Measurements from ENCODE around the gene SYNJ2. TPM values are rescaled to one million over a fixed set of nuclear protein-coding genes. Genes with fewer than 3 reads are reported as not detected.
A peak's percentile ranks its signal among the peaks of the same experiment; 100 is the strongest.

The SYNJ2 gene
- total RNA-seq, 1 donor from 2014 or later = 4.5 TPM

DNA sequence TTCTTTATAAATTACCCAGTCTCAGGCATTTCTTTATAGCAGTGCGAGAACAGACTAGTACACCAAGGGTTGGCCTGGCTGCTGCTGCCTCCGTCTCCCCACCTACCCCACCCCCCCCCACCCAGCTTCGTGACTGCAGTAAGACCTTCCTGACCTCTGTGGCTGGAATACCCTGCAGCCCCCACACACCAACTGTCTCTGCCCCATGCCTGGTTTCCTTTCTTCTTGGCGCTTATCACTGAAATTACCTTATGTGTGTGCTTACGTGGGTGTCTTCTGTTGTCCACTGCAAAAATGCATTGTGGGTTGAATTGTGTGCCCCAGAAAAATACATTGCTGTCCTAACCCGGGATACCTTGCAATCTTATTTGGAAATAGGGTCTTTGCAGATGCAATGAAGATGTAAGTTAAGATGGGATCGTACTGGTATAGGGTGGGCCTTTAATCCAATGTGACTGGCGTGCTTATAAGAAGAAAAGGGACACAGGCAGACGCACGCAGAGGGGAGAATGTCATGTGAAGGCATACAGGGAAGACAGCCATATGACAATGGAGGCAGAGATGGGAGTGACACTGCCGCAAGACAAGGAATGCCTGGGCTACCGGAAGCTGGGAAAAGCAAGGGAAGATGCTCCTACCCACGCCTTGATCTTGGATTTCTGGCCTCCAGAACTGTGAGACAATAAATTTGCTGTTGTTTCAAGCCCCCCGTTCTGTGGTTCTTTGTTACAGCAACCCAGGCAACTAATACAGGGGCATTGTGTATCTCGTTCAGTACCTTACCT lies 15.4 kb downstream of the SYNJ2 start:
- Histone ChIP-seq H3K36me3 (no peaks in the 10 kb centered on the region), H3K9me3 (no peaks in the 10 kb centered on the region), H3K4me3 (no peak overlapping the region), H3K4me1 (peaks cover 2% of the 10 kb centered on the region), H3K27ac (no peak overlapping the region), H3K27me3 (ENCODE audit: low read depth) (no peaks in the 10 kb centered on the region)
- TF ChIP-seq, protein P1, sequence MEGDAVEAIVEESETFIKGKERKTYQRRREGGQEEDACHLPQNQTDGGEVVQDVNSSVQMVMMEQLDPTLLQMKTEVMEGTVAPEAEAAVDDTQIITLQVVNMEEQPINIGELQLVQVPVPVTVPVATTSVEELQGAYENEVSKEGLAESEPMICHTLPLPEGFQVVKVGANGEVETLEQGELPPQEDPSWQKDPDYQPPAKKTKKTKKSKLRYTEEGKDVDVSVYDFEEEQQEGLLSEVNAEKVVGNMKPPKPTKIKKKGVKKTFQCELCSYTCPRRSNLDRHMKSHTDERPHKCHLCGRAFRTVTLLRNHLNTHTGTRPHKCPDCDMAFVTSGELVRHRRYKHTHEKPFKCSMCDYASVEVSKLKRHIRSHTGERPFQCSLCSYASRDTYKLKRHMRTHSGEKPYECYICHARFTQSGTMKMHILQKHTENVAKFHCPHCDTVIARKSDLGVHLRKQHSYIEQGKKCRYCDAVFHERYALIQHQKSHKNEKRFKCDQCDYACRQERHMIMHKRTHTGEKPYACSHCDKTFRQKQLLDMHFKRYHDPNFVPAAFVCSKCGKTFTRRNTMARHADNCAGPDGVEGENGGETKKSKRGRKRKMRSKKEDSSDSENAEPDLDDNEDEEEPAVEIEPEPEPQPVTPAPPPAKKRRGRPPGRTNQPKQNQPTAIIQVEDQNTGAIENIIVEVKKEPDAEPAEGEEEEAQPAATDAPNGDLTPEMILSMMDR (IDR thresholded peaks at IDR 0.05) = no peak
- DNase-seq (no peak), ATAC-seq (no peak)
- intact Hi-C loops (cut with DNase I) = no loop called here

DNA sequence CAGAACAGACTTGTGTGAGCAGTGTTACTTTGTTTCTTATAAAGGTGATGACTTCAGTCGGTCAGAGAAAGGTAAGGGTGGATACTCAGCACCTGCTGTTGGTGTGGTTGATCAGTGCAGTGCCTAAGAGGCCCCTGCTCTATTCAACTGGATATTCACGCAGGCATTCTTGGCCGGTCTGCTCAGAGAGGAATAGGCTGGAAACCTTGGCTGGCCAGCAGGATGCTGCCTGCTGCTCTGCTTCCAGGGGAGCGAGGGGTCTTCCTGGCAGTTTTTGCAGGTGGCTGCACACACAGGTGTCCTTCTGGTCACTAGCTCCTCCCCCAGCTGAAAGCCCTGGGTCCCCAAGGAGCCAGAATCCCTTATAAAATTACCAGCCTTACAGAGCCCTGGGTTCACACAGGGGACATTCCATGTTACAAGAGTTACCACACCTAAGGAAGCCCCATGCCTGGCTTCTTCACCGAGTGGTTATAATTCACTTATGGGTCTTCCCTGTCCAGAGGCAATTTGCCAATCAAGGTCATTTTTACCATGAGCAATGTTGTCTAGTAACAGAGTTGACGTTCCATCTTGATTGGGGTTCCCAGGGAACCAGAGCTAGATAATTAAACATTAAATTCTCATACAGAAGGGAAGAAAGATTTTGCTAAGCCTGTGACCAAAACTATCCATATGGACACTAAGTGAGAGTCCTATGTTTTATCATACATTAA lies 16.4 kb downstream of the SYNJ2 start:
- Histone ChIP-seq H3K27me3 (ENCODE audit: low read depth) (no peaks in the 10 kb centered on the region), H3K36me3 (no peaks in the 10 kb centered on the region), H3K4me1 (peaks cover 11% of the 10 kb centered on the region), H3K9me3 (no peaks in the 10 kb centered on the region), H3K27ac (no peak overlapping the region), H3K4me3 (no peak overlapping the region)
- ATAC-seq (no peak), DNase-seq (peak; percentile 2)
- TF ChIP-seq, protein P1 (IDR thresholded peaks at IDR 0.05) = no peak
- intact Hi-C loops (cut with DNase I) = no loop called here

DNA sequence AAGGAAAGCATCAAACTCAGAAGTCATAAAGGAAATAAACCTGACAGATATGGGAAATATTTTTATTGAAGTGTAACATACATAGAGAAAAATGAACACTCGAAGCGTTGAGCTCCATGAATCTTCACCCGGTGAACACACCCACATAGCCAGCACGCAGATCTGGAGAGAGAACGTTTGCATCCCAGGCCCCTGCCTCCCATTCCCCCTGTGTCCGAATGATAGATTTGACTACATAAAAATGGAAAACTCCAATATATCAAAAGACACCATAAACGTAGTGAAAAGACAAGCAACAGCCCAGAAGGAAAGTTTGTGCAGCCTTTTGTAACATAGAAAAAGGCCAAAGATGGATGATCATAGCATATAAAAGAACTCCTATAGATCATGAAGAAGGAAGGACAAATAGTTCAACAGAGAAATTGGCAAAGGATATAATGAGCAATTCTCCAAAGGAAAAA lies 17.1 kb downstream of the SYNJ2 start:
- DNase-seq (peak; percentile 5), ATAC-seq (no peak)
- no peaks in the 10 kb centered on the region for H3K9me3 ChIP-seq
- TF ChIP-seq, protein P1 (IDR thresholded peaks at IDR 0.05) = no peak
- no peak overlapping the region for H3K27ac ChIP-seq
- H3K27me3 ChIP-seq (ENCODE audit: low read depth) = no peaks in the 10 kb centered on the region
- intact Hi-C loops (cut with DNase I) = no loop called here
- peaks cover 18% of the 10 kb centered on the region for H3K4me1 ChIP-seq
- no peaks in the 10 kb centered on the region for H3K36me3 ChIP-seq
- no peak overlapping the region for H3K4me3 ChIP-seq

DNA sequence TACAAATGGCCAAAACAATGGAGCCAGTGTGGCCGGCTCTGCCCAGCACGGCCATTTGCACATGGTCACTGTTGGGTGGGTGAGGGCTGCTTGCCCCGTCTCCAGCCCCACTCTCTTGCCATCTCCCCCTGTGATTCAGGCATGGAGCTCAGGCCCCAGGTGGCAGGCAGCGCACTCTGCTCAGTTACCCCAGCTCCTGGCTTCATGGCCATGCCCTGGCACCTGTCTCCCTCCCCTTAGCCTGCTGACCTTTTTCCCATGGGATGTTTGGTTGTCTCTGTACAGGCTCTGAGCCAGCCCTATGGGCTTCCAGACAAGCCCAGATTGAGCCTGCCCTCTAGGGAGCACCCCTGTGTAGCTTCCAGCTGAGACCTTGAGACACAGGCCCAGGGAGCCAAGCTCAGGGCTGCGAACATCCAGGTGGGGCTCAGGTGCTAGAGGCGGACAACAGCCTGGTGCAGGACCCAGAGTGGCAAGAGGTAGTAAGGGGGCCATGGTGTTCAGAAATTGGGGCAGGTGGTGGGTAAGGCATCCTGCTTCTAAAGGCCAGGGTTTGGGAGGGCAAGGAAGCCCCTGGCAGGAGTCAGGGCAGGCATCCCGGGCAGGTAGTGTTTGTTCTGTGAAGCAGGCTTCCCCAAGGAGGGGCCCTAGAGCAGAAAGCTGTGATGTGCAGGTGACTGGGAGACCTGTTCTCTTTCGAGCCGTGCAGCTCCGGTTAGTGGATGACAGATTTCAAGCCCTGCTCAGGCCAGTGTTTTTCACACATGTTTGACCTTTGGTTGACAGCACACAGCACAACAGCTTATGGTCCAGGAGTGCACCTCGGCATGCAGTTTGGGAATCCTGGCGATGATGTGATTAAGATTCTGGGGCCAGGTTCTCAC lies 17.7 kb downstream of the SYNJ2 start:
- DNase-seq (peak; percentile 20), ATAC-seq (no peak)
- intact Hi-C loops (cut with DNase I) = no loop called here
- peaks cover 24% of the 10 kb centered on the region for H3K4me1 ChIP-seq
- no peak overlapping the region for H3K4me3 ChIP-seq
- no peaks in the 10 kb centered on the region for H3K27me3 ChIP-seq (ENCODE audit: low read depth)
- TF ChIP-seq, protein P1 (IDR thresholded peaks at IDR 0.05) = no peak
- H3K27ac ChIP-seq = no peak overlapping the region
- H3K36me3 ChIP-seq = no peaks in the 10 kb centered on the region
- H3K9me3 ChIP-seq = no peaks in the 10 kb centered on the region
